WTC11 (cell line): ENCODE results near the gene RPS27. TPM values are rescaled to one million over a fixed set of nuclear protein-coding genes. Genes with fewer than 3 reads are reported as not detected.

ENCODE experiments used
- ATAC-seq: fragments of 200-7000 bp; cut with Tn5 transposase; 2 replicates; pipeline ENCODE4 v1.10.0; 2021; ENCODE audit warnings: mild to moderate bottlenecking, moderate library complexity
- CTCF ChIA-PET: fragments of 300-600 bp; sonication (Branson Sonifier 250); formaldehyde crosslinking; loops from one replicate; lab custom pipeline; 2021; ENCODE audit warnings: antibody characterized with exemption; lab: Charles Lee
- POLR2A ChIA-PET: fragments of 350-600 bp; sonication (Branson Sonifier 250); formaldehyde crosslinking; loops from one replicate; lab custom pipeline; 2021; ENCODE audit warnings: antibody characterized with exemption; lab: Charles Lee
- DNase-seq: peaks from one replicate; pipeline ENCODE4 v3.0.0; 2021; ENCODE audit warnings: low spot score
- H3K27ac Mint-ChIP-seq: 2 replicates; pipeline ENCODE4 v1.8.0; 2021; ENCODE audit warnings: mixed read lengths
- H3K27me3 Mint-ChIP-seq: 2 replicates; pipeline ENCODE4 v1.8.0; 2021; ENCODE audit warnings: low read depth, mild to moderate bottlenecking, moderate library complexity, mixed read lengths
- H3K36me3 Mint-ChIP-seq: 2 replicates; pipeline ENCODE4 v1.8.0; 2021; ENCODE audit warnings: mixed read lengths
- H3K4me1 Mint-ChIP-seq: 2 replicates; pipeline ENCODE4 v1.8.0; 2022; ENCODE audit warnings: mixed read lengths
- H3K4me3 Mint-ChIP-seq: 2 replicates; pipeline ENCODE4 v1.8.0; 2021; ENCODE audit warnings: mild to moderate bottlenecking, moderate library complexity, mixed read lengths
- H3K9me3 Mint-ChIP-seq: 2 replicates; pipeline ENCODE4 v1.8.0; 2021; ENCODE audit warnings: mixed read lengths
- CREM ChIP-seq: sonication (generic); formaldehyde crosslinking; IDR thresholded peaks from 2 replicates; pipeline ENCODE4 v1.8.1; 2022; ENCODE audit warnings: mild to moderate bottlenecking, missing genetic modification reagents, moderate library complexity
- EMX1 ChIP-seq: fragments of 250-450 bp; sonication (Bioruptor Pico); IDR thresholded peaks from 2 replicates; pipeline ENCODE4 v1.8.0; 2021; ENCODE audit warnings: mild to moderate bottlenecking
- ESRRA ChIP-seq: sonication (generic); formaldehyde crosslinking; IDR thresholded peaks from 2 replicates; pipeline ENCODE4 v1.8.1; 2022; ENCODE audit warnings: mild to moderate bottlenecking, missing genetic modification reagents, borderline replicate concordance
- FOXJ3 ChIP-seq: sonication (generic); formaldehyde crosslinking; IDR thresholded peaks from 2 replicates; pipeline ENCODE4 v1.9.0; 2021; ENCODE audit warnings: missing genetic modification reagents, mild to moderate bottlenecking, borderline replicate concordance
- FOXP1 ChIP-seq: sonication (generic); formaldehyde crosslinking; IDR thresholded peaks from 2 replicates; pipeline ENCODE4 v1.8.0; 2022; ENCODE audit warnings: missing genetic modification reagents, mild to moderate bottlenecking, moderate library complexity, borderline replicate concordance
- GRHL2 ChIP-seq: fragments of 250-450 bp; sonication (Bioruptor Pico); IDR thresholded peaks from 2 replicates; pipeline ENCODE4 v1.8.0; 2022; ENCODE audit warnings: mild to moderate bottlenecking, moderate library complexity; ENCODE audit not compliant: insufficient replicate concordance, severe bottlenecking
- HMGA2 ChIP-seq: fragments of 250-450 bp; sonication (Bioruptor Pico); IDR thresholded peaks from 2 replicates; pipeline ENCODE4 v1.4.0; 2021; ENCODE audit warnings: mild to moderate bottlenecking, moderate library complexity
- JAZF1 ChIP-seq: fragments of 250-450 bp; sonication (Bioruptor Pico); IDR thresholded peaks from 2 replicates; pipeline ENCODE4 v1.9.0; 2021; ENCODE audit warnings: moderate library complexity, mild to moderate bottlenecking, inconsistent platforms
- MAX ChIP-seq: sonication (generic); formaldehyde crosslinking; IDR thresholded peaks from 2 replicates; pipeline ENCODE4 v1.8.0; 2022; ENCODE audit warnings: mild to moderate bottlenecking, missing genetic modification reagents
- NR2C2 ChIP-seq: sonication (generic); formaldehyde crosslinking; IDR thresholded peaks from 2 replicates; pipeline ENCODE4 v1.8.0; 2022; ENCODE audit warnings: mild to moderate bottlenecking, missing genetic modification reagents
- RELA ChIP-seq: sonication (generic); formaldehyde crosslinking; IDR thresholded peaks from 2 replicates; pipeline ENCODE4 v1.8.1; 2022; ENCODE audit warnings: missing genetic modification reagents, mild to moderate bottlenecking, borderline replicate concordance
- SMAD4 ChIP-seq: sonication (generic); formaldehyde crosslinking; IDR thresholded peaks from 2 replicates; pipeline ENCODE4 v1.8.0; 2022; ENCODE audit warnings: mild to moderate bottlenecking, missing genetic modification reagents
- SP1 ChIP-seq: sonication (generic); formaldehyde crosslinking; conservative IDR thresholded peaks from 2 replicates; pipeline ENCODE4 v1.8.1; 2022; ENCODE audit warnings: missing genetic modification reagents
- TEAD4 ChIP-seq: sonication (generic); formaldehyde crosslinking; IDR thresholded peaks from 2 replicates; pipeline ENCODE4 v1.8.0; 2022; ENCODE audit warnings: mild to moderate bottlenecking, missing genetic modification reagents
- ZBTB43 ChIP-seq: sonication (generic); formaldehyde crosslinking; IDR thresholded peaks from 2 replicates; pipeline ENCODE4 v1.8.1; 2023; ENCODE audit warnings: mild to moderate bottlenecking, missing genetic modification reagents
- ZNF138 ChIP-seq: sonication (generic); formaldehyde crosslinking; conservative IDR thresholded peaks from 2 replicates; pipeline ENCODE4 v1.8.1; 2022; ENCODE audit warnings: mild to moderate bottlenecking, moderate library complexity, missing genetic modification reagents
- ZNF219 ChIP-seq: sonication (generic); formaldehyde crosslinking; IDR thresholded peaks from 2 replicates; pipeline ENCODE4 v1.8.0; 2023; ENCODE audit warnings: missing genetic modification reagents, mild to moderate bottlenecking, borderline replicate concordance
- ZNF317 ChIP-seq: sonication (generic); formaldehyde crosslinking; IDR thresholded peaks from 2 replicates; pipeline ENCODE4 v1.8.1; 2023; ENCODE audit warnings: low read depth, mild to moderate bottlenecking, moderate library complexity, missing genetic modification reagents, borderline replicate concordance
- ZNF416 ChIP-seq: fragments of 250-450 bp; sonication (Bioruptor Pico); IDR thresholded peaks from 2 replicates; pipeline ENCODE4 v1.9.0; 2021; ENCODE audit warnings: mild to moderate bottlenecking, inconsistent platforms
- ZNF532 ChIP-seq: fragments of 250-450 bp; sonication (Bioruptor Pico); IDR thresholded peaks from 2 replicates; pipeline ENCODE4 v1.9.0; 2021; ENCODE audit warnings: mild to moderate bottlenecking, borderline replicate concordance
- total RNA-seq: library from RNA; stranded (reverse); gene quantifications from 3 replicates; pipeline ENCODE4 v1.2.3, GENCODE V29; 2021
- TF ChIP-seq, protein P1 (sequence below): fragments of 250-450 bp; sonication (Bioruptor Pico); IDR thresholded peaks from 2 replicates; pipeline ENCODE4 v1.8.0; 2021; ENCODE audit warnings: mild to moderate bottlenecking
- TF ChIP-seq, protein P2 (sequence below): sonication (generic); formaldehyde crosslinking; IDR thresholded peaks from 2 replicates; pipeline ENCODE4 v1.8.1; 2023; ENCODE audit warnings: mild to moderate bottlenecking, missing genetic modification reagents, borderline replicate concordance
- TF ChIP-seq, protein P3 (sequence below): sonication (generic); formaldehyde crosslinking; IDR thresholded peaks from 2 replicates; pipeline ENCODE4 v1.8.1; 2023; ENCODE audit warnings: mild to moderate bottlenecking, missing genetic modification reagents, moderate library complexity

The RPS27 gene
- total RNA-seq, 1 experiment from 2014 or later, result 2,141 TPM

DNA sequence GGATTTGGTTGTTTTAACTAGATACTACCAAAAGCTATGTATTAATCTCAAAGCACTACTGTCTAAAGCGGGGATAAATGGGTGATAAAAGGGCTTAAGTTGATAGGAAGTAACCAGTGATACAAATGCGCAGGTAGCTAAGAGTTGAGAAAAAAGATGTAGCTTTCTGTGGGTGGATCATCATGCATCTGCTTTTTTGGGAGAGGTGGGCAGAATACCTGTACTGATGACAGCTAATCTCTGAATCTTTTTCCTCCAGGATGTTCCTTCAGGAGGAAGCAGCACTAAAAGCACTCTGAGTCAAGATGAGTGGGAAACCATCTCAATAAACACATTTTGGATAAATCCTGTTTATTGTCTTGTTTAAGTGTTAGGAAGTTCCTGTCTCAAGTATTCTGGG lies 1.2 kb downstream of the RPS27 start (continued):
- TF ChIP-seq MAX (CRISPR knock-in tag) (no peak), GRHL2 (no peak)

DNA sequence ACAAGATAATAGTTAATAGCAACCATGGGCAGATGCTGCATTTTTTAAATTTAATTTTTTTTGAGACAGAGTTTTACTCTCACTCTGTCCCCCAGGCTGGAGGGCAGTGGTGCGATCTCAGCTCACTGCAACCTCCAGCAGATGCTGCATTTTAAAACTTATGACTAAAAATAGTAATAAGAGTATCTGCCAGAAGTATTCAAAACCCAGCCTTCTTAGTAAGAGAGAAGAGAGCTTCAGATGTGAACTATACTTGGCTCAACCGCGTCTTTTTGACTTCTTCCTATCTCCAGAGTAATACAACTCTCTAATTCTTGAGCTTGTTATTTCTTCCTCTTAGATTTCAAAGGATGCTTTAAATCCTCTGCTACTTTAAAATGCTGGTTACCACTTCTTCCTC lies 4.6 kb downstream of the RPS27 start:
- TF ChIP-seq EMX1 (CRISPR knock-in tag), result no peak
- TF ChIP-seq RELA, result no peak
- TF ChIP-seq, protein P1, sequence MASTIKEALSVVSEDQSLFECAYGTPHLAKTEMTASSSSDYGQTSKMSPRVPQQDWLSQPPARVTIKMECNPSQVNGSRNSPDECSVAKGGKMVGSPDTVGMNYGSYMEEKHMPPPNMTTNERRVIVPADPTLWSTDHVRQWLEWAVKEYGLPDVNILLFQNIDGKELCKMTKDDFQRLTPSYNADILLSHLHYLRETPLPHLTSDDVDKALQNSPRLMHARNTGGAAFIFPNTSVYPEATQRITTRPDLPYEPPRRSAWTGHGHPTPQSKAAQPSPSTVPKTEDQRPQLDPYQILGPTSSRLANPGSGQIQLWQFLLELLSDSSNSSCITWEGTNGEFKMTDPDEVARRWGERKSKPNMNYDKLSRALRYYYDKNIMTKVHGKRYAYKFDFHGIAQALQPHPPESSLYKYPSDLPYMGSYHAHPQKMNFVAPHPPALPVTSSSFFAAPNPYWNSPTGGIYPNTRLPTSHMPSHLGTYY, result no peak
- TF ChIP-seq HMGA2 (CRISPR knock-in tag), result no peak
- no peak for TF ChIP-seq ZNF317 (CRISPR knock-in tag)
- no peak for TF ChIP-seq ZBTB43
- TF ChIP-seq NR2C2, result no peak
- no peak for TF ChIP-seq ESRRA (CRISPR knock-in tag)
- no peak for TF ChIP-seq CREM (CRISPR knock-in tag)
- no peak for TF ChIP-seq JAZF1 (CRISPR knock-in tag)
- TF ChIP-seq ZNF138 (CRISPR knock-in tag), result no peak
- TF ChIP-seq, protein P2, sequence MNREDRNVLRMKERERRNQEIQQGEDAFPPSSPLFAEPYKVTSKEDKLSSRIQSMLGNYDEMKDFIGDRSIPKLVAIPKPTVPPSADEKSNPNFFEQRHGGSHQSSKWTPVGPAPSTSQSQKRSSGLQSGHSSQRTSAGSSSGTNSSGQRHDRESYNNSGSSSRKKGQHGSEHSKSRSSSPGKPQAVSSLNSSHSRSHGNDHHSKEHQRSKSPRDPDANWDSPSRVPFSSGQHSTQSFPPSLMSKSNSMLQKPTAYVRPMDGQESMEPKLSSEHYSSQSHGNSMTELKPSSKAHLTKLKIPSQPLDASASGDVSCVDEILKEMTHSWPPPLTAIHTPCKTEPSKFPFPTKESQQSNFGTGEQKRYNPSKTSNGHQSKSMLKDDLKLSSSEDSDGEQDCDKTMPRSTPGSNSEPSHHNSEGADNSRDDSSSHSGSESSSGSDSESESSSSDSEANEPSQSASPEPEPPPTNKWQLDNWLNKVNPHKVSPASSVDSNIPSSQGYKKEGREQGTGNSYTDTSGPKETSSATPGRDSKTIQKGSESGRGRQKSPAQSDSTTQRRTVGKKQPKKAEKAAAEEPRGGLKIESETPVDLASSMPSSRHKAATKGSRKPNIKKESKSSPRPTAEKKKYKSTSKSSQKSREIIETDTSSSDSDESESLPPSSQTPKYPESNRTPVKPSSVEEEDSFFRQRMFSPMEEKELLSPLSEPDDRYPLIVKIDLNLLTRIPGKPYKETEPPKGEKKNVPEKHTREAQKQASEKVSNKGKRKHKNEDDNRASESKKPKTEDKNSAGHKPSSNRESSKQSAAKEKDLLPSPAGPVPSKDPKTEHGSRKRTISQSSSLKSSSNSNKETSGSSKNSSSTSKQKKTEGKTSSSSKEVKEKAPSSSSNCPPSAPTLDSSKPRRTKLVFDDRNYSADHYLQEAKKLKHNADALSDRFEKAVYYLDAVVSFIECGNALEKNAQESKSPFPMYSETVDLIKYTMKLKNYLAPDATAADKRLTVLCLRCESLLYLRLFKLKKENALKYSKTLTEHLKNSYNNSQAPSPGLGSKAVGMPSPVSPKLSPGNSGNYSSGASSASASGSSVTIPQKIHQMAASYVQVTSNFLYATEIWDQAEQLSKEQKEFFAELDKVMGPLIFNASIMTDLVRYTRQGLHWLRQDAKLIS (CRISPR knock-in tag), result no peak
- no peak for TF ChIP-seq SMAD4
- TF ChIP-seq ZNF219 (CRISPR knock-in tag), result no peak
- ChIA-PET CTCF (no interaction called here), POLR2A (interaction anchor here (1.1 kb wide), 1 partner anchor 28 kb away, joined by 8 read pairs; the partner anchor contains the start of gene CREB3L4)
- Mint-ChIP-seq H3K27ac (peak overlapping the region; percentile 73; the same call in 1 of the 2 replicates), H3K4me1 (peaks cover 22% of the 10 kb centered on the region), H3K36me3 (peaks cover 53% of the 10 kb centered on the region), H3K27me3 (no peaks in the 10 kb centered on the region), H3K9me3 (peaks cover 6% of the 10 kb centered on the region), H3K4me3 (no peak overlapping the region)
- DNase-seq, result no peak
- ATAC-seq, result no peak

- DNase-seq (no peak), ATAC-seq (no peak)
- Mint-ChIP-seq H3K36me3 (peaks cover 49% of the 10 kb centered on the region), H3K4me1 (peaks cover 19% of the 10 kb centered on the region), H3K4me3 (no peak overlapping the region), H3K27ac (peak overlapping the region; percentile 73; the same call in 1 of the 2 replicates), H3K9me3 (peaks cover 6% of the 10 kb centered on the region), H3K27me3 (no peaks in the 10 kb centered on the region)
- ChIA-PET POLR2A (interaction anchor here (0.7 to 1.1 kb wide), 2 partner anchors 28 to 37 kb away, joined by 3 to 8 read pairs; partner anchors contain the start of gene CREB3L4), CTCF (no interaction called here)
- TF ChIP-seq EMX1 (CRISPR knock-in tag) (no peak), RELA (no peak), TEAD4 (no peak), ZNF416 (CRISPR knock-in tag) (no peak), ZNF532 (CRISPR knock-in tag) (no peak), FOXP1 (CRISPR knock-in tag) (no peak), SP1 (no peak), FOXJ3 (CRISPR knock-in tag) (no peak), NR2C2 (no peak)
- TF ChIP-seq, protein P3, sequence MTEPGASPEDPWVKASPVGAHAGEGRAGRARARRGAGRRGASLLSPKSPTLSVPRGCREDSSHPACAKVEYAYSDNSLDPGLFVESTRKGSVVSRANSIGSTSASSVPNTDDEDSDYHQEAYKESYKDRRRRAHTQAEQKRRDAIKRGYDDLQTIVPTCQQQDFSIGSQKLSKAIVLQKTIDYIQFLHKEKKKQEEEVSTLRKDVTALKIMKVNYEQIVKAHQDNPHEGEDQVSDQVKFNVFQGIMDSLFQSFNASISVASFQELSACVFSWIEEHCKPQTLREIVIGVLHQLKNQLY (CRISPR knock-in tag), result no peak
Measured at GRCh38 chr1:153995640-153996039, 5.1 kb downstream of the RPS27 start.
